GM12872 (cell line): Measurements from ENCODE around the gene RNF214.

Experiments used
- CTCF ChIP-seq: IDR thresholded peaks from 3 replicates; pipeline ENCODE4 v1.5.1; 2011; ENCODE audit warnings: low read depth, mild to moderate bottlenecking, low read length, moderate library complexity; ENCODE audit not compliant: insufficient read depth

The RNF214 gene

GRCh38 chr11:117284053-117284452 lies 51.6 kb downstream of the RNF214 start:
- TF ChIP-seq CTCF: no peak

DNA sequence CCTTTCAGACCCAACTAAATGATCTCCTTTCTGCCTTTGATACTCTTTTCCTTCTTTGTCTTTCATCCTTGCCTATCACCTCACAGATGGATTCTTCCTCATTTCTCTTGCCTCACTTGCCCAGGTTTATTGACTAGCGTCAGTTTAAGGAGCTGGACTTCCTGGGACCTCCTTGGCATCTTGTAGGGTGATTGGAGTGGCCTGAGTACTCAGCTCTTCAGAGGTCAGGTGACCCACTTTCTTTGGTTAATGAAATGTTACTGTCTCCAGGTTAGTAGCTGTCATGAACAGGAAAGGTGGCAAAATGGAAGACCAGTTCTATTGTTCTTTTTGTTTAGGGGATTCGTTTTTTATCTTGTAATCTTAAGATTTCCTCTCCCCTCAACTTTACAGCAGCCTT lies 54.1 kb downstream of the RNF214 start:
- no peak for TF ChIP-seq CTCF

DNA sequence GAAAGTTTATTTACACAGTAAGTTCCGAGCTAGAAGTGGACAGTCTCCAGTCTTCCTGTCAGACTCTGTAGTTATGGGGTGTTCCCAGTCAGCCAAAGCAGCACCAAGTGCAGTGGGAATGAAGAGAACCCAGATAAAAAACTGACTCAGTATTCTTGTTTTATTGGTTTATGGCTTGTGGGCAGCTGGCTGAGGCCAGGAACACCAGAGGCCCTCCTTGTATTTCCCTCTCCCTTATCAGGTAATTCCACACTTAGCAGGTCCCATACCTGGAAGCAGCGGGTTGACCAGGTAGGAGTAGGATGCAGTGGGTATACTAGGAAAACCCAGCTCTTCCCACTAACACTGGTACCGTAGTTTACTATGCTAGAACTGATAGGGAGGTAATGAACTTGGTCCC lies 55.2 kb downstream of the RNF214 start:
- TF ChIP-seq CTCF: no peak

DNA sequence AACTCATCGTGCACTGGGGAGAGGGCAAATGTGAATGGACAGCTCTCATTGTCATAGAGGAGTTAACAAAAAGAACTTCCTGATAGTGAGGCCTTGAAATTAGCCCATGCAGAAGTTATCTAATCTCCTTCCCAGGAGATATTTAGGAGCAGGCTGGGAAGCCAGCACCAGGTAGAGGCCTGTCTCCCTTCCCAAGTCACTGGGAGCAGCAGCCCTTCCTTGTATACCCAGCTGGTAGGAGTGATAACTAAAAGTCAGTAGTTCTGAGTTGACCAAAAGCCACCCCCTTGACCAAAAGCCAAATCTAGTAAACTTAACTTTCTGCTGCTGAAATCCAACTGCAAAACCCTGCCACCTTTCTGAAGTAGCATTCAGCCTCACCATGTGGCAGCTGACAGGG lies 57.3 kb downstream of the RNF214 start:
- TF ChIP-seq CTCF: no peak

DNA sequence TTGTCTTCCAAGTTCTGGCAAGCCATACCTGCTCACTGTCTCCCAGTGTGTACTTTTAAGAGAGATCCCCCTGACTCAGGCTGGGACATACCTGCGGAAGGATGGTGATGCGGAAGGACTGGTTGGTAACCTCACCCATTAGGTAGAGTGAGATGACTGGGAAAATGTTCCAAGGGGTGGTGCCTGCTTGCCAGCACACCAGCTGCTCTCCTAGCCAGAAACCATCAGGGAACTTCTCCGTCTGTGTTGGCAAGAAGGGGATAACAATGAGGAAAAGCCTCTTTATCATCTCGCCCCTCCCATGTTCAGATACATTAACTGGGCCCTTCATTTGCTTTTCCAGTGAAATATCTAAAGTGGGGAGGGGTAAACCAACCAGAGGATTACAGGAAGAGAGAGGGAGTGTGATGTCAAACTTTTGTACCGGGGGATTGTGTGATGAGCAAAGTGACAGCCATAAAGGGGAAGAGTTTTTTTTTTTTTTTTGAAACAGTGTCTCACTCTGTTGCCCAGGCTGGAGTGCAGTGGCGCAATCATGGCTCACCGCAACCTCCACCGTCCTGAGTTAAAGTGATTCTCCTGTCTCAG lies 58.4 kb downstream of the RNF214 start, which contains the start of gene BACE1-AS:
TSS of gene BACE1-AS (plus strand) at position 538 of the 588 bp plus-strand sequence.
- TF ChIP-seq CTCF: no peak

GRCh38 chr11:117292616-117293015 lies 60.1 kb downstream of the RNF214 start:
- TF ChIP-seq CTCF: no peak

DNA sequence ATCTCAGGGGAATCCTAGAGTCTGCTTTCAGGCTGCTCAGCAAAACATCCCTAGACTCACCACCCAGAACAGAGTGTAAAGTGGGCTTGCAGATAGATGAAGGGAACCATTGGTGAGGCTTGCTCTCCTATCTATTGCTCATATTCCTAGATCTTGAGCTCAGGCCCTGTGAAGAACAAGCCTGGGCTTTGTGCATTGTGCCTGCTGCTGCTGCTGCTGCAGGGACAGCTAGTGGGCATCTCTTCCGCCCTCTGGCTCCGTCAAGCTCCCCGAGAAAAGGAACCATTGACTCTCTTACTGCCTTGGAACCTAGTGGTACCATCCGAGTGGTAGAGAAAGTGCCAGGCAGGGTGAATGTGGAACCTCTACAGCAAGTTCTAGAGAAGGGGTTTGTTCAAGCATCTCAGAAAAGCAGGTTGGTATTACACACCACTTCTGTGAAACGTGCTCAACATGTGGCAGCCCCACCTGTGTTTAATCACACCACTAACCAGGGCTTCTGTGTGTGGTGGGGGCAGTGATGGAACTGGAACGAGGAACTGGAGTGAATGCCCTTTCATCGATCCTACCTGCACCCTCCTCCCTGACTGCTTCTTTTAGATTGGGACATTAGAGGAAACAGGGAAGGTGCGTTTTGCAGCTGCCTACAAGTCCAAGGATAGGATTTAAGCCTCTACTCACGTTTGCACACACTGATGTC lies 63.1 kb downstream of the RNF214 start:
- no peak for TF ChIP-seq CTCF
